CD4-positive, alpha-beta T cell treated with Interleukin-4 for 1 hour (primary cell): ENCODE results near the gene RIIAD1.
"Not testable (repeated sequence)": the region's sequence is repeated elsewhere in the genome, so short reads cannot be mapped to it uniquely, and the experiment has no call there.

Experiments
- DNase-seq, 2 donors: peaks; one replicate each; pipeline ENCODE4 v3.0.0-alpha.2; 2020 to 2022

The RIIAD1 gene

DNA sequence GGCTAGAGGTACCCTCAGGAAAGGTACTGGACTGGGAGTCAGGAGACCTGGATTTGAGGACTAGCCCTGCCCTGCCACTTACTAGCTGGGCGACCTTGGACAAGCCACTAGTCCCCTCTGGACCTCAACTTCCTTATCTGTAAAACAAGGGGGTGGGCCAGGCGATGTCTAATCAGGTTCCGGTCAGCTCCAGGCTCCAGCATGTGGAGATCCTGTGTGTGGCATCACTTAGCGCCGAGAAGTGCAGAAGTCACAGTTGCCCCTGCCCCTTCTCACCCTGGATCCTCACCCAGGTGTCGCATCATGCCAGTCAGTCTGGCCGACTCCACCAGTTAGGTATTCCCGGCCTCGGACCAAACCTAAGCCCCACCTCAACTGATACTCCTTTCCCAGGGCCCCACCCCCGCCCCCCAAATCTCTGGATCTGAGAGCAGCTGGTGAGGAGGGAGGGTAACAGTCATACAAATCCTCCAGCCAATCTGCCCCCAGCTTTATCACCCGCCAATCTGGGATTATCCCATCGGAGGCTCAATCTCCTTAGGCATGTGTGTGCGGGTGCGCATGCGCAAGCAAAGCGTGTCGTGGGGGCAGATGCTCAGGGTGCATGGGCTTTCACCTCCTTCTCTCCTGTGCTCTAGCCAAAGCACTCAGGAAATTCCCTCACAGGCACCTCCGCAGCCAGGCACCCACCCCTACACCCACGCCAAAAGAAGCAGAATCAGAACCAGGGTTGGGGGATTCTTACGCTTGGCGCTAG is 10.1 kb upstream of the RIIAD1 start:
- DNase-seq: no peak

DNA sequence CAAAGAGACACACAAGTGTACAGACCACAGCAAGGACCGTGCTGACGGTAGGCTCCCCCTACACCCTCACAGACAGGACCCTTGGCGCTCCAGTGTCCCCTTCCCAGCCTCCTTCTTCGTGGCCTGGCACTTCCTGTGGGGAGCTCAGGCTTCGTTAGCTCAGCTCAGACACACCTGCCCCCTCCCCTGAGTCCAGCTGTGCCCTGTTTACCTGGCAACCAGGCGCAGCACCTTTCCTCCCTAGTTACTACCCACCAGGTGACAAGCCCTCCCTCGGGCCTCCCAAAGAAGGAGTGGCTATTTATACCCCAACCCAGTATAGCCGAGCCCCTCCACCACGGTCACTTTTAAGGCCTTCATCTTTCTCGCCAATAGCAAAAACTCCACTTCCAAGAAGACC is 9.4 kb upstream of the RIIAD1 start:
- DNase-seq: no peak

DNA sequence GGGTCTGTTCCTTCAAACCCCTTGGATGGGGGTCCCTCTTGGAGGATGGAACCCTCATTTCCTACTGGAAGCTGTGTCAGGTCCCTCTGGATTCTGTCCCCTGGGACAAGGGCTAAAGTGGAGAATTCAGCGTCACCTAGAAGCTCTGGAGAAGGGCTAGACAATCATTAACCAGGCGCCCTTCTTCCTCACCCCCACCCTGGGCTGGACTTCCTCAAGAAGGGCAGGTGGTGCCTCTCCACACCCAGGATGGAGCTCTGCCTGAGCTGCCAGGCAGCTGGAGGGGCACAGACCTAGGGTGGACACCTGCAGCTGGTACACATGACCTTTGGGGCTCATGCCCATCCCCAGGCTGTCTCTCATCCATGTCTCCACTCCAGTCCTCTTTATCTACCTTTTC is 8.3 kb upstream of the RIIAD1 start:
- DNase-seq: no peak

DNA sequence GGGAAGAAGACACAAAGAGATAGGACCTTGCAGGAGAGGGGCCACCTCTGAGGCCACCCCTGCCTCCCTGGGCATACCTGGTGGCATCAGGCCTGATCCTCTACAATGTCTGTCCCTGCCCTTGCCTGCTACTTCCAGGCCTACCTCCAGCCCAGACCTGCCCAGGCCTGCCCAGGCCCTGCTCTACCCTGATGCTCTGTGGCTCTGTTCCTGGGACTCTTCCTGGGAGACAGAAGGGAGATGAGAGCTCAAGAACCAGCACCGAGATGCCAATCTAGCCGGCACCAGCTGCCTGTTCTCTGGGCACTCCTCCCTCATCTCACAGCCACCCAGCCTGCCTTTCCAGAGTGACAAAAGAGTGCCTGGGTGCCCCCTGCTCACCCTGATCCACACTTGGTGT is 7.4 kb upstream of the RIIAD1 start:
- DNase-seq: no peak

DNA sequence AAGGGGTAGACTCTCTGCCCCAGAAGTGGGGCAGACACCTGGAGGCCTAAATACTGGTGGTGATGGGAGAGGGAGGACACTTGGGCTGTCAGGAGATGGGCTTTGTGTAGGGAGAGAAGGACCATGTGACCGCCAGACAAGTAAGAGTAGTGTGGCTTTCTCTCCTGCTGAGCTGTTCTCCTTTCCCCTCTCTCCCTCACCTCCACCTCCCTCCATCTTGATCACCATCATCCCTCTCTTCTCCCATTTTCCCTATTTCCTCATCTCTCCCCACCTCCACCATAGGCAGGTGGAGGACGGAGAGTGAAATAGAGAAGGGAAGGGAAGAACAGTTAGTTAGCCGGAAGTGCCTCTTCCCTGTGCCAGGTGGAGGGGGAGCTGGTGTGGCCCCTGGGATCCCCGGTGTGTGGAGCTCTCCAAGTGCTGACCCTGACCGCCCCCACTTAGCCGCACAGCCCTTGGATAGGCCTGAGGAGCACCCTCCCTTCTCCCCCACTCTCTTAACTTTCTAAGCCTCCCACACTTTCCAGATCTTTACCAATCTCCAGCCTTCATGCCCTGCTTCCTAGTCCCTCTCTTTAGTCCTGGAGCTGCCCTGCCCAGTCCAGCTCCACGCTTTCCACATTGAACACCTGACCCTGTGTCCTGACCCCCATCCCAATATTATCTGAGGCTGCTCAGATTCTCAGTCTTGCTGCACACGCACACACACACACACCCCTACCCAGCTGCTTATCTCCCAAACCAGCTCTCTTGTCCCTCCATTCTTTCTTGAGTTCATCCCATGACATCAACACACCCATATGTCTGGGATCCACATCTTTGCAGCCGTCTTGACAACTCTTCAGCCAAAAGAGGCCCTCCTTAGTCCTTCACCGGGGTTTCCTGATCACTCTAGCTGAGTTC is 6.2 kb upstream of the RIIAD1 start:
- DNase-seq: no peak

DNA sequence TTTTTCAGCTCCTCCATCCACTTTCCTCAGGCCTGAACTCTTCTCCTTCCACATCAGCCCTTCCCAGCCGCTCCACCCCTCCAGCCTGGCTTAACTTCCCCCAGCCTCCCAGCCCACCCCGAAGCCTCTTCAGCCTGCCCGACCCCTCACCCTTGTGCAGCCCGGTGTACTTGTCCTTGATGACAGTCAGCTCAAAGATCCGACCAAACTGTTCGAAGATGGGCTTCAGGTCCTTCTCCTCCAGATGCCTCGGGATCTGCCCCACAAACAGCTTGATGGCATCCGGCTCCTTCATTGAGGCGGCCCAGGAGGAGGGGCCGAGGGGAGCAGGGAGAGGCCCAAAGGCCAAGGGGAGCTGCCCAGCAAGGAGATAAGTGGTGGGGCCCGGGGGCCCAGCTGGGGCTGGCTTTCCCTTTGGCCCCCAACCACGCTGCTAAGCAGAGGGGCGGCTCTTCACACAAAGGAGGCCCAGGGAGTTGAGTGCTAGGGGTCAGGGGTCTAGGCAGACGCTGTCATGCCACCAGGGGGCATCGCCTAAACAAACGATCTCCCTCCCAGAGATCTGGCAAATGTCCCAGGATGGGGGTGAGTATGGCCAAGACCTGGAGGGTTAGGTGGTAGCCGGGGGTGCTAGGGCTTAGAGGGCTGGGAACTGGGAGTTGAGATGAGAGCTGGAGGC is 5.5 kb upstream of the RIIAD1 start:
- DNase-seq: no peak

DNA sequence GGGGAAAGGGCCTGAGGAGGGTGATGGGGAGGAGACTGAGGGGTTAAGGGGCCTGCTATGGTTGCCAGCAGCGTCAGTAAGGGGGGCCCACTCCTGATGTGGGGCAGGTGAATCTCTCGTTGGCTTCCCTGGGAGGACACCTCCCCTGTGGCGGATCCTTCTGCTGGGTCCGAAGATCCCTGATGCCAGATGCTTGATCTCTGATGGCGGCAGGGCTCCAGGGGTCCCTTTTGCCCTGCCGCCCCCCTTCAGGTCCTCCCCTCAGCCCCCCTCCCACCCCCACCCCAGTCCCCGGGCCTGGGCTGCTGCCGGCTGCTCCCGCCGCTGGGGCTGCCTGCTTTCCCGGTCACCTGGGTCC is 4.9 kb upstream of the RIIAD1 start:
- DNase-seq: no peak

DNA sequence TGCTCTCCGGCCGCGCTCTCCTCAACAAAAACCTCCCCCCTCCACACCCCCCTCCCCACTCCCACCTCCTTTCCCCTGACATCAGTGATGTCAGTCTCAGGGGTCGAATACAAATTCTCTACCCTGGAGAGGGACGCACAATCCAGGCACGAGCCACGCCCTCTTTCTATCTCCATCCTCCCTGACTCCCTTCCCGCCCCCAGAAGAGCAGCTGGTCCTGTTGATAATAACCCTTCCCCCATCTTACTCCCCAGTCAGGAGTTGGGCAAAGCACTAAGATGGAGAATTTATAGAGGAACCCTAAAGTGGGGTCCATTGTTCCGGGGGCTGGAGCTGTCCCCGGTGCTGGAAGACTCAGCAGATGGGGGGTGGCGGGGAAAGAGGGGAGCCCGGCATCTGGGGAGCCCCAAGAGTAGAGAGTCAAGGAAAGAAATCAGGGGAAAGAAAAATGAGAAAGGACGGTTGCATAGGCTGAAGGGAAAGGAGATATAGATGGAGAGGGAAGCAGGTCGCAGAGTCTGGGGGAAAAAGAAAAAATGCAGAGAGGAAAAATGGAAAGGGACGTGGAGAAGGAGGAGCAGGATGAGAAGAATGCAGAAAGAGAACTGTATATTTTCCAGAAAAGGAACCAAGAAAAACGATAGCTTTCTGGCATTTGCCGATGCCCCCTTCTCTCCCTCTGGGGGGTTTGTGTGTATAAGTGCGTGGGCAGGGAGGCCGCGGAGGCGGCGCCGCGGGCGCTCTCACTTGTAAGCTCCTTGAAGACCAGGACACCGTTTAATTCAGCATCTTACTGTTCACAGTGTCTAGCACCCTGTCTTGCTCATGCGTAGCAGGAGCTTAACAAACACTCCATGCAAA is 4.3 kb upstream of the RIIAD1 start, which contains the start of gene CELF3:
TSS of gene CELF3 (minus strand) at position 33 of the 861 bp plus-strand sequence. CDS start 783 bp downstream, outside the sequence.
- DNase-seq: peak in 1 of 2 donors; percentile 32

DNA sequence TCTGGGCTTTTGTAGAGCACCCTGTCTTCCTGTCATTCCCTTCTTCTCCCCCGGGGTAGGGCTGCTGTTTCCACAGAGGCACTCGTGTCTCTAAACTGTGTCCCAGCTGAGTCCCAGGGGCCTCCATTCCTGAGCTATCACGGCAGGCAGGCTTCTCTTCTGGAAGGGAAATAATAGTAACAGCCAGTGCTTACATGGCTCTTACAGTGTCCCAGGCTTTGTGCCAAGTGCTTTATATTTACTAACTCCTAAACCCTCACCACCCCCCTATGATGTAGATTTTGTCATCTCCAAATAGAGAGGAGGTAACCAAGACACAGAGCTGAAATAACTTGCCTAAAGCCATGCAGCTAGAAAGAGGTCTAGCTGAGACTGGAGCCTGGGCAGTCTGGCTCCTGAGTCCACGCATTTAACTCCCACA is 3.3 kb upstream of the RIIAD1 start:
- DNase-seq: no peak

DNA sequence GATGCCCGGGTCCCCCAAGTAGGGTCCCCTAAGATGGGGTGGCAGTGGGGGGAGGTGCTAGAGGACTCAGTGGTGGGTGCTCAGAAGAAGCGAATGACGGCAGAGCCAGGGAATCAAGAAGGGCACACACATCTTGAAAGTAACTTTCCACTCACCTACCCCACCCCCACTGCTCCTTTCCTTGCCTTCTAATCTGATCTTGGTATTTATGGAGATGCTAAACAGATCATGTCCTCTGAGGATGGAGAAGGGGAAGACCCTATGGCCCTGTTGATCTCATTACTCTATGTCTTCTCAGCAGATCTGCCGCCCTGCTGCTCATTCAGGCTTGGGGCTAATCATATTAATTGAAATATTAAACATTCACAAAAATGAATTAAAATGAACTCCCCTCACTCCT is 2.7 kb upstream of the RIIAD1 start:
- no peak for DNase-seq

DNA sequence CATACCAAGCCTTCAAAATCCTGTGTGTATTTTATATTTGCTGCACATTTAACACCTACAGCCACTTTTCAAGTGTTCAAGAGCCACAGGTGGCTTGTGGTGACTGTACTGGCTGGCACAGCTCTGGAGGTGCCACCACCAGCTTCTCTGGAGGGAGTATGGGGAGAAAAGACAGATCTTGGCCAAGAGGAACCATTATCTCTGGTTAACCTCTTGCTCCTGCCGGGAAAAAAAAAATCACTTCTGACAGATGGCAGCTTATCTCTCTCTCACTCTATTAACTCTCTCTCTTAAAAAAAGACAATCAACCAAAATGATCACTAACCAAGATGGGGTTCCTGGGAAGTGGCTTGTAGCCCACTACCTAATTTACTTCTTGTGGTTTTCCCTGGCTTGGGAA is 1.2 kb upstream of the RIIAD1 start:
- no peak for DNase-seq

DNA sequence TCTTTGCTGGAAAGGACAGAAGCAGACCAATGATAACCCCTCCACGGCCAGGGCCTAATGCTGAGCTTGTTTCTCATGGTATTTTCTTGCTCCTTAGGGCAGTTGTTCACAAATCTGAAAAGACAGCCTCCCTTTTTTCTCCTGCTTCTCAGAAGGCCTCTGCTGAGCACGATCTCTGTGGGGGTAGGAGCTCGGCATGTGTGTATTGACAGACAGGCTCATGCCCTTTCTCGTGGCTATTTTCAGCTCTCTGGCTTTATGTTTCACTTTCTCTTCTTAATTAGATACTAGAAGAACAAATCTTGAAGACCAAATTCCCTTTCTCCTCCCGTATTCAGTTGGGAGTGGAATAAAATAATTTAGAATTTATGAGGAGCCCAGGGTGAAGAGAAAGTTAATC is 768 bp upstream of the RIIAD1 start:
- peak in 1 of 2 donors; percentile 17 for DNase-seq

DNA sequence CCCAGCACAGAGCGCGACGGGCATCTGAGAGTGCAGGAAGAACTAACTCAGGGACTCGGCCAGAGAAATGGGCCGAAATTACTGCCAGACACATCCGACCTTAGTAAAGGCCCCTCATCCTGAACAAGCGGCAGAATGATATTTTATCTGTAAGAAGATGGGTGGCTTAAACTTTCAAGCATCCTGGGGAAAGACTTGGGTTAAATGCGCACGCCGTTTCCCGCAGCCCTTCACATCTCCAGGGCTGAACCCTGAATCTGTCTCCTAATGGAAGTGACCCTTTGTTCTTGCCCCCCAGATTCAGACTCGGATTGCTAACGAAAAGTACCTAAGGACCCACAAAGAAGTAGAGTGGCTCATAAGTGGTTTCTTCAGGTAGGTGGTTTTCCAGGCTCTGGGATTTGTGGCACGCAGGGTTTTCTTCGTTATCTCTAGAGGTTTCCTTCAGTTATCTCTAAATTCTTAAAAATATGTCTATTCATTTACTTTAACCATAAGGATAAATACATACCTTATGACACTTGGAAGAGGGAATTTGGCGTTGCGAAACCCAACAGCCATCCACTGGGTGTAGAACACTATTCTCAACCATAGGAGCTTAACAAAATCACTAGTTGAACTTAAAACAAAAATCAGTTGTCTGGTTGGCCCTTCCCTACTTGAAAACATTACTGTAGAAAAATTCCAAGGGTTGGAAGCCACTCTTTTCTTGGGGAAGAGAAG is 627 bp downstream of the RIIAD1 start:
- no peak for DNase-seq

DNA sequence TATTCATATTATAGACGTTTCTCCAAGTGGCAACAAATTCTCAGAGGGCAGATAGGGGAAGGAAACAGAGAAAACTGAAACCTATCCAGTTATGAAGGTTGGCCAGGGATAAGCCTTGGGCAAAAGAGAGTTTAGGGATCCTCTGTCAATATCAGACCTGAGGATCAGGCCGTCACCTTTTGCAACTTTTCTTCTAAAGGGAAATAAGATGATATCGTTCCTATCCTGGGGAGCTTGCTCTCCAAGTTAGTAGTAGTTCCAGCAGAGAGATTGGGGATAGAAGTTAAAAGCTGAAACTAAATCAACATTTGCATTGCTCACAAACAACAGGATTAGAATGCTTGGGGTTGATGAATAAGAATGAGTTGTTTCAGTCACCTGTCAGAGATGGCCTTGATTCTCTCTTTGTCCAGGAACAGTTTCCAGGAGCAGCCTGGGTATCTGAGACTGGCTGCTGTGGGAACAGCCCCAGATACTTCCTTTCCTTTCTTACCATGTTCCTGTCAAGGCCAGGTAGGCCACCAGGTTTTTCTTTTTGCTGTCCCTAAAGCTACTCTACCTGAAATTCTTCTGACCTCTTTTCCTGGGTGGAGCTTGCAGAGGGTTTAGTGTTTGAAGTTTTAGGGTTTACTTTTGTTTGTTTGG is 2.5 kb downstream of the RIIAD1 start:
- DNase-seq: no peak

DNA sequence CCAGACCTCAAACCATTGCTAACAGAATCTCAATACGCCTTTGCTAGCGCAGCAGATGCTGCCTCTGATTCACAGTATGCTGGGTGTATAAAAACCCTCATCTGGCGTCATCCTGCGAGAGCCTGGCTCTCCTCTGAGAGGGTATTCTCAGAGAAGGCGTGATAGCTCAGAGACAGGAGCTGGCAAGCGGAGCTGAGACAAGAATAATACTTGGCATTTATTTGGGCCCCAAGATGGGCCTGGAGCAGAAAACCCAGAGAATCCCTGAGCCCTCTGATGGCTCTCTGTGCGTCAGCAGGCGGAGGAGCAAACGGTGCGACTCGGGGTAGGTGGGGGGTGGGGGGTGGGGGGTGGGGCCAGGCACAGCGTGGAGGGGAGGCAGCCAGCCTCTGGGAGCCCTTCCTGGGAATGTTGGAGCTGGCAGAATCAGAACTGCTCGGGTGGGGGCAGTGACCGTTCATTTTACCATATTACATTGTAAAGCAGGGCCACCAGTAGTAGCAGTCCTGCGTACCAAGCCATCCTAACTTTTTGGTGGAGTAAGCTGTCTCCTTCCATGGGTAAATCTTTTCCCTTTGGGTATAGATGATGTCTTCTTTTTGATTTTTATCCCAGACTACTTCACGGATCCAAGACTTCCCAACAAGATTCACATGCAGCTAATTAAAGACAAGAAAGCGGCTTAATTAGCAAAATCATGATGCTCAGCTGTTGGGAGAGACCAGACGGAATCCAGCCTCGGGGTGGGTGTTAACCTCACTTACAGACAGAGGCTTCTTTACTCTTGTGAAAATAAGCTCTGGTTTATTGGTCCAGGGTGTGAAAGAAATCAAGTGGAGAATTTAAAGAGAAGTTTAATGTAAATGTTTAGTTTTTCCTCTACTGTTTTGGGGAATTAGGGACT is 7.1 kb downstream of the RIIAD1 start:
- no peak for DNase-seq

DNA sequence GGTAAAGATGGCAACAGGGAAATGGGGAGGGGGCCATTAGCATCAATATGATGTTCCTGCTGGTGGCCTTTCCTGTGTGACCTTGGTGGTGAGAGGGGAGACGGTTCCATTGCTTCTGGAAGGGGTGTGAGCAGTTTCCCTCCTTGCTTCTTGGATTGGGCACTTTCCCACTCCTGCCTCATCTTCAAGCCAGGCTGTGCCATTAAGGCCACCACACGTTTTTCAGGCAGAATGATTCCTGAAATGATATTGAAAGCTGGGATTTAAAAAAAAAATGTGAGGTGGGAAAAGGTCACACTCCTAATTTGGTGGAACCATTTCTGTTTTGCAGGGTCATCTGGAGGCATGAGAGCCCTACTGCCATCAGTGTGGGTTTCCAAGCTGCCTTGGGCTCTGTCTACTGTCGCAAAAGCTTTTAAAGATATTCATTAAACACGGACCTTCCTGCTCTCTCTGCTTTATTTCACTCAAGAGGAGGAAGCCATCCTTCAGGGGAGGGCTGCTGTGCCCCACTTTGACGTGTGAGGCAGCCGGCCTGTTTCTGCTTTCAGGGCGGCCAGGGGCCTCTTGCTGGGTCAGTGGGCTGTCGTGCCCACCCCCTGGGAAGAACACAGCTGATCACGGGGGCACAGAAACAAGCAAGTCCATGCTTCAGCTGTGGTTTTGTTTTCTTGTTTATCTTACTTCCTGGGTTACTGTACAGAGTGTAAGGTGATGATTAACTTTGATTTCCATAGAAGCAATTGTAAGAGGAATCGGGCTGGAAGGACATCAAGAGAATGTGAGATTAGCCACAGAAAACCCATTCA is 8.0 kb downstream of the RIIAD1 start:
- no peak for DNase-seq

DNA sequence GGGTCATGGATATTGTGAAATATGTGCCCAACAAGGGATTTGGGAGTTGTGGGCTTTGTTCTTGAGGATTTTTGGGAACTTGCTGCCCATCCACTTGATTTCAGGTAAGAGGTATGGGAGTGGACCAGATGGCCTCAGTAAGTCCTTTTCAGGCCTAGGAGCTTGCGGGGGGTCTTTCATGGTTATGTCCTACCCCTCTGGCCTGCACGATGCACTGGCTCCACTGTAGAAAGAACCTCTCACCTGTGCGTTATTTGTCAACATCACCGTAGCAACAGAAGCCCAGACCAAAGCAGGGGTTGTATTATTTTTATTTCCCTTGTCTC is 8.6 kb downstream of the RIIAD1 start:
- no peak for DNase-seq

DNA sequence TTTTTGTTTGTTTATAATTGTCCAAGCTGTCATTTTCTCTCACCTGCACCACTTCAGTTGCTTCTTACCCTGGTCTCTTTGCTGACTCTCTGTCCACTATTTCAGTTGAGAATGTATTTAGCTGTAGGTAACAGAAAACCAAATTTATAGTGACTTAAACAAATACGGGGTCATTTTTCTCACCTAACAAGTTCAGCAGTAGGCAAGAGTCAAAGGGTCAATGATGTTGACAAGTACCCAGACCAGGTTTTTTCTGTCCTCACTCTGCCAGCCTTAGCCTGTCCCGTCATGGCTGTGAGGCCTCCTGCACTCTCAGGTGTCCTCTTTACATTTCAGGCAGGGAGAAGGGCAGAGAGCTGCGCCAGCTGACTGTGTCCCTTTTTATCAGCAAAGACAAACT is 11.8 kb downstream of the RIIAD1 start:
- no peak for DNase-seq

DNA sequence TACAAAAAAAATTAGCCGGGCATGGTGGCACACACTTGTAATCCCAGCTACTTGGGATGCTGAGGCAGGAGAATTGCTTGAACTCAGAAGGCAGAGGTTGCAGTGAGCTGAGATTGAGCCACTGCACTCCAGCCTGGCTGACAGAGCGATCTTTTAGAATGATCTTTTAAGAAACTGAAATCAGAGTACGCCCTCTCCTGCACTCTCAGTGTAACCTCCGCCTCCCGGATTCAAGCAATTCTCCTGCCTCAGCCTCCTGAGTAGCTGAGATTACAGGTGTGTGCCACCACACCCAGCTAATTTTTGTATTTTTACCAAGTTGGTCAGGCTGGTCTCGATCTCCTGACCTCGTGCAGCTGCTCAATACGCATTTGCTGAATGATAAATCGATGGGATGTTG is 12.7 kb downstream of the RIIAD1 start:
- DNase-seq: not testable (repeated sequence)

DNA sequence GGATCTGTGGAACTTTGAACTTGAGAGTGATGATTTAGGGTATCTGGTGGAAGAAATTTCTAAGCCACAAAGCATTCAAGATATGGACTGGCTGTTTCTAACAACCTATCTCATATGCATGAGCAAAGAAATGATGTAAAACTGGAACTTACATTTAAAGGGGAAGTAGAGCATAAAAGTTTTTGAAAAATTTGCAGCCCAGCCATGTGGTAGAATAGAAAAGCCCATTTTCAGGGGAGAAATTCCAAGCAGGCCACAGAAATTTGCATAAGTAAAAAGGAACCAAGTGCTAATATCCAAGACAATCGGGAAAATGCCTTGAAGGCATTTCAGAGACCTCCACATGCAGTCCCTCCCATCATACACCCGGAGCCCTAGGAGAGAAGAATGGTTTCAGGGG is 15.7 kb downstream of the RIIAD1 start:
- no peak for DNase-seq
